Kidney epithelial cell (primary cell): ENCODE data around the gene CAMSAP2. TPM values are rescaled to one million over a fixed set of nuclear protein-coding genes. Genes with fewer than 3 reads are reported as not detected.

Experiments
- DNase-seq: peaks from one replicate; pipeline ENCODE4 v3.0.0-alpha.2; 2010; ENCODE audit warnings: low read depth
- H3K27me3 ChIP-seq: 2 replicates; pipeline ENCODE4 v1.6.0; 2011; ENCODE audit warnings: low read length; ENCODE audit not compliant: control insufficient read depth, insufficient read depth
- H3K36me3 ChIP-seq: 2 replicates; pipeline ENCODE4 v1.5.1; 2011; ENCODE audit warnings: low read length; ENCODE audit not compliant: control insufficient read depth, insufficient read depth
- H3K4me3 ChIP-seq: 2 replicates; pipeline ENCODE4 v1.5.1; 2011; ENCODE audit warnings: low read depth, mild to moderate bottlenecking, control low read depth, low read length
- CTCF ChIP-seq: IDR thresholded peaks from 2 replicates; pipeline ENCODE4 v1.5.1; 2011; ENCODE audit warnings: mild to moderate bottlenecking, moderate library complexity, low read length, control low read depth, inconsistent platforms; ENCODE audit not compliant: insufficient read depth, poor library complexity, severe bottlenecking
- total RNA-seq: library from RNA; depleted of rRNA; stranded (reverse); fragments of >200 nt; gene quantifications from 2 replicates; pipeline ENCODE4 v1.2.3, GENCODE V29; 2015

CAMSAP2 gene
- total RNA-seq, 1 donor from 2014 or later, result 31.9 TPM

- no peak for TF ChIP-seq CTCF
- DNase-seq, result no peak
Observed at GRCh38 chr1:200856716-200857357, 118.1 kb downstream of the CAMSAP2 start.

GRCh38 chr1:200857804-200858203 is 119.1 kb downstream of the CAMSAP2 start:
- DNase-seq, result no peak
- TF ChIP-seq CTCF, result no peak
- Histone ChIP-seq H3K36me3 (no peaks in the 10 kb centered on the region), H3K27me3 (no peaks in the 10 kb centered on the region), H3K4me3 (no peak overlapping the region)

More at GRCh38 chr1:200856716-200857357, 118.1 kb downstream of the CAMSAP2 start:
- Histone ChIP-seq H3K4me3 (no peak overlapping the region), H3K27me3 (no peaks in the 10 kb centered on the region), H3K36me3 (no peaks in the 10 kb centered on the region)

GRCh38 chr1:200861937-200862647 is 123.4 kb downstream of the CAMSAP2 start:
- TF ChIP-seq CTCF, result no peak
- Histone ChIP-seq H3K4me3 (no peak overlapping the region), H3K36me3 (no peaks in the 10 kb centered on the region), H3K27me3 (no peaks in the 10 kb centered on the region)
- no peak for DNase-seq

DNA sequence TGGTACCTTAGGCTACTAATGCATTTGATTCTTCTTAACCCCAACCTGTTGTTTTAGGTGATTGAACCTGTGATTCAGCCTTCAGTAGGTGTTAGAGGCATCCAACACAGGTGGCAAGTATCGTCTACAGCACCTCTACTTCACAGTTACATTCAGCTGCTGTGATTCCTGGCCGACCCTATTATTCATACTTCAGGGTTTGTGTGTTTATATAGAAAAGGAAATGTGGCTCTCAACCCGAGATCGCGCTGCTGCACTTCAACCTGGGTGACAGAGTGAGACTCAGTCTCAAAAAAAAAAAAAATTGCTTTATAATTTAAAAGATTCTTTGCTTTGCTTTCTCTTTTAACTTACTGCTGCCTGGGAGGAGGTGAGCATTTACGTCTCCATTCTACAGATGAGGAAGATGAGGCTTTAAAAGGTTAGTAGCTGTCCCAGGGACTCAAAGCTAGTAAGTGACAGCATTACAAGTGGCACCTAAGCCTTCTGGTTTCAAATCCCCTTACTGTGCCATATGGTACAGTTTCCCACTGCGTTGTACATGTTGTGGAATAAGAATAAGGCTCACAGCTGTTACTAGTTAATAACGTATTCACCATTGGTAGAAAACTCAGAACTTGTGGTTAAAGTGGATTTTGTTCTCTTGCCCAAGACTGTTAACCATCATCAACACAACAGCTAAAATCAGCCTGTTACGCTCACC is 124.2 kb downstream of the CAMSAP2 start:
- H3K4me3 ChIP-seq, result no peak overlapping the region

DNA sequence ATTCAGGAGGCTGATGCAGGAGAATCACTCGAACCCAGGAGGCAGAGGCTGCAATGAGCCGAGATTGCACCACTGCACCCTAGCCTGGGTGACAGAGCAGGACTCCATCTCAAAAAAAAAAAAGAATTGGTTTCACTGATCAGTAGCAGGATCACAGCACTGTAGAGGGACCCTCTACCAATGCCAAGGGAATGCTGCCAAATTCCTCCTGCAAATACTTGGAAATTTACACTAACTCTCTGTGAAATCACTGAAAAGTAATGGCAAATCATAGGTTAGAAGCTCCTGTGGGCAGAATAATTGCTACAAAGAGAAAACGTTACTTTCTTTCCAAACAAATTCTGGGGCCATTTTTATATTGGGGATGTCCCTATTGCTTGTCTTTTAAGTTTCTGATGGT is 127.4 kb downstream of the CAMSAP2 start:
- no peak for DNase-seq
- no peak for TF ChIP-seq CTCF
- no peaks in the 10 kb centered on the region for H3K27me3 ChIP-seq
- no peaks in the 10 kb centered on the region for H3K36me3 ChIP-seq
- H3K4me3 ChIP-seq, result no peak overlapping the region

More for the DNA sequence above, 124.2 kb downstream of the CAMSAP2 start:
- no peaks in the 10 kb centered on the region for H3K36me3 ChIP-seq
- no peaks in the 10 kb centered on the region for H3K27me3 ChIP-seq
- no peak for DNase-seq
- no peak for TF ChIP-seq CTCF
